SK-MEL-5 (cell line): ENCODE results near the gene SWAP70. TPM values are rescaled to one million over a fixed set of nuclear protein-coding genes. Genes with fewer than 3 reads are reported as not detected.

ENCODE experiments used
- DNase-seq: peaks from one replicate; pipeline ENCODE4 v3.0.0-alpha.2; 2016; ENCODE audit warnings: low read depth, low spot score
- in situ Hi-C: cut with HindIII; loops from 2 replicates; pipeline ENCODE4 v1.10.0; 2016; ENCODE audit warnings: low sequenced_read_pairs, high pct_unique_total_duplicates, low pct_unique_long_range_greater_than_20kb
- total RNA-seq: library from RNA; depleted of rRNA; stranded (reverse); fragments of >200 nt; shearing (Covaris generic); gene quantifications from 2 replicates; pipeline ENCODE4 v1.2.3, GENCODE V29; 2014

Gene SWAP70
- total RNA-seq, 1 experiment from 2014 or later = 149 TPM

GRCh38 chr11:9643751-9644150 is 20.1 kb upstream of the SWAP70 start:
- DNase-seq = no peak
- in situ Hi-C loops = no loop called here

GRCh38 chr11:9645881-9646280 is 18.0 kb upstream of the SWAP70 start:
- DNase-seq = no peak
- in situ Hi-C loops = no loop called here

DNA sequence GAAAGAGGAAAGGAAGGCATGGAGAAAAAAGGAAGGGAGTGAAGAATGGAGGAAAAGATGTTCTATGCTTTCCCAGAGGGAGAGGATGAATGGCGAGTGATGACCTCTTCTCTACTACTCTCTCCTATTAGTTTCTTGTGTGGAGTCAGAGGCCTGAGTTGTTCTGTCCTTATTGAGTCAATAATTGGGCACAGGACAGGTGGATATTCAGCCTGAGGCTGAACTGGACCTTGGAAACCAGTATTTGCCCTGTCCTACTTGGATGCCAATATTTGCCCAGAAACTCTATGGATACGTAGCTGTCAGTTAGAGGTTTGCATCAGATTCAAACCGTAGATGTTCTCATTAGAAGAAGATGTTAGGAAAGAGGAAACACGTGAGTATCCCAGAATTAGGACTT is 17.6 kb upstream of the SWAP70 start:
- in situ Hi-C loops = no loop called here
- no peak for DNase-seq

DNA sequence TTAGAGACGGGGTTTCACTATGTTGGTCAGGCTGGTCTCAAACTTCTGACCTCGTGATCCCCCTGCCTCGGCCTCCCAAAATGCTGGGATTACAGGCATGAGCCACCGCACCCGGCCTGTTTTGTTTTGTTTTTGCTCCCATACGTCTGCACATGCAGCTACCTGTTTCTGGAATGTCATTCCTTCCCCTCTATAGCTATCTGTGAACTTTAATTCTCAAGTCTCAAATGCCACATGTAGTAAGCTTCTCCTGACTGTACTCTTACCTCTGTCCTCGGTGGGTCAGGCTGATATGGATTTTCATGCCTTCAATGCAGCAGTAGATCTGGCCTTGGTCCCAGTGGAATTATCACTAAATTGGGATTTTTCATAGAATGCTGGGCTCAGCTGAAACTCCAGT is 12.4 kb upstream of the SWAP70 start:
- in situ Hi-C loops = no loop called here
- no peak for DNase-seq

- in situ Hi-C loops = no loop called here
- DNase-seq = no peak
Observed at GRCh38 chr11:9651899-9652748, 11.8 kb upstream of the SWAP70 start.

DNA sequence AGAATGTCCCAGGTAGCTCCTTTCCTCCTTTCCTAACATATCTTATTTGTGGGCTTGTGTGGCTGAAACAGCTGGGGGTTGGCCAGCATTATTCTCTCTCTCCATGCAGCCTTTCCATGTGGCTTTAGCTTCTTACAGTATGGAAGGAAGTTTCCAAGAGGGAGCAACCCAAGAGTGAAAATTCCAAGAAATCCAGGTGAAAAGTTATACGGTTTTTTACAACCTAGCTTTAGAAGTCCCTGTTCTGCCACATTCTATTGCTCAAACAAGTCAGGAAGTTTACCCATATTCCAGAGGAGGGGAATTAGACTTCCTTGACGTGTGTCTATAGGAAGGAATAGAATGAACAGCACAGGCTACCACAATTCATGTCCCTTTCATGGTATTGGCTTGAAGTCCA is 10.0 kb upstream of the SWAP70 start:
- no peak for DNase-seq
- in situ Hi-C loops = no loop called here

GRCh38 chr11:9656864-9657263 is 7.0 kb upstream of the SWAP70 start:
- in situ Hi-C loops = no loop called here
- no peak for DNase-seq

DNA sequence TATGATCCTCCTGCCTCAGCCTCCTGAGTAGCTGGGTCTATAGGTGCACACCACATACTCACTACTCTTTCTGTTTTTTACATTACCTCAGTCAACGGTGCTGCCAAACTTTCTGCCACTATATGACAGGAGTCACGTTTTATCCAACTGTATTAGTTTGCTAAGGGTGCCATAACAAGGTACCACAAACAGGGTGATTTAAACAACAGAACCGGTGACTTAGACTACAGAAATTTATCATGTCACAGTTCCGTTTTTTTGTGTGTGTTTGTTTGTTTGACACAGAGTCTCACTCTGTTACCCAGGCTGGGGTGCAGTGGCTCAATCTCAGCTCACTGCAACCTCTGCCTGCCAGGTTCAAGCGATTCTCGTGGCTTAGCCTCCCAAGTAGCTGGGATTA is 6.3 kb upstream of the SWAP70 start:
- DNase-seq = no peak
- in situ Hi-C loops = no loop called here

DNA sequence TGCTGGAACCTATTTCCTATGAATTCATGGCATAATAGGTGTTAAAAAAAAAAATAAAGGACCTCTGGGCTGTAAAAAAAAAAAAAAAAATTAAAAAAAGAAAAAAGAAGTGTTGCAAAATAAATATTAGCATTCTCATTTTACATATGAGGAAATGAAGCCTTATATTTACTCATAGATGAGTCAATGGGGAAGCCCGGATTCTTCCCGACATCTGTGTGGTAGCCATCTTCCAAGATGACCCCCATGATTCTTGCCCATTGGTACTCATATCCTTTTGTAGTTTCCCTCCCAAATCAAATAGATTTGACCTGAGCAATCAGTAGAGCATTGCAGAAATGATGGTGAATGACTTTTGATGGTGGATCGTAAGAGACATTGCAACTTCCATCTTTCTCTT is 3.0 kb upstream of the SWAP70 start:
- DNase-seq = no peak
- in situ Hi-C loops = no loop called here

DNA sequence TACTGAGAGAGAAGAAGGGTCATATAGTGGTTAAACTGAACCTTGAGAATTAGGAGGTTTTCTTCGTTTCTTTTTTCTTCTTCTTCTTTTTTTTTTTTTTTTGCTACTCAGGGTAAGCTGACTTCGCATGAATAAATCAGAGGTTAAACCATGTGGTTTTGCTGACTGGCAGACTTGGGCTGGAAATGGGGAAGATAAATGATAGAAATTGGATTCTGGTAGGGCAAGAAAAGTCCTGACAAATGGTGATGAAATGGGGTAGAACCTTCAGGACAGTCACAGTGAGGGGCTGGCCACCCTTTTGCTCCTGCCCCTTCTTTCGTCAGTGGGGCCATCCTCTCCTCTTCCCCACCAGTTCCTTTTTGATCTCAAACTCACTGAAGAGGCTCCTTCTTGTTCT is 1.6 kb upstream of the SWAP70 start:
- in situ Hi-C loops = no loop called here
- DNase-seq = no peak

- peak; percentile 60 for DNase-seq
- in situ Hi-C loops = no loop called here
Observed at GRCh38 chr11:9664276-9665171, 647 bp downstream of the SWAP70 start.

DNA sequence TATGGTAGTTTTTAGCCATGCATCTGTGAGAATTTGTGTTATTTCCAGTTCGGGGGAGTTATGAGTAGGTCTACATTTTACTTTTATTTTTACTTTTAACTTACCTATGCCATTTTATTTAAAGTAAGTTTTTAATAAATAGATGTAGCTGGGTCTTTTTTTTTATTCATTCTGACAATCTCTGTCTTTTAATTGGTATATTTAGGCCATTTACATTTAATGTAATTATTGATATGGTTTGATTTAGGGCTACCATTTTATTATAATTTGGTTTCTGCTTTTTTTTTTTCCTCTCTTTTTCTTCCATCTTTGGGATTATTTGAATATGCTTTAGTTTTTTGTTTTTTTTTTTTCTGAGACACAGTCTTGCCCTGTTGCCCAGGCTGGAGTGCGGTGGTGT is 1.9 kb downstream of the SWAP70 start:
- DNase-seq = no peak
- in situ Hi-C loops = no loop called here

- DNase-seq = no peak
- in situ Hi-C loops = no loop called here
Observed at GRCh38 chr11:9669954-9670353, 6.1 kb downstream of the SWAP70 start.

DNA sequence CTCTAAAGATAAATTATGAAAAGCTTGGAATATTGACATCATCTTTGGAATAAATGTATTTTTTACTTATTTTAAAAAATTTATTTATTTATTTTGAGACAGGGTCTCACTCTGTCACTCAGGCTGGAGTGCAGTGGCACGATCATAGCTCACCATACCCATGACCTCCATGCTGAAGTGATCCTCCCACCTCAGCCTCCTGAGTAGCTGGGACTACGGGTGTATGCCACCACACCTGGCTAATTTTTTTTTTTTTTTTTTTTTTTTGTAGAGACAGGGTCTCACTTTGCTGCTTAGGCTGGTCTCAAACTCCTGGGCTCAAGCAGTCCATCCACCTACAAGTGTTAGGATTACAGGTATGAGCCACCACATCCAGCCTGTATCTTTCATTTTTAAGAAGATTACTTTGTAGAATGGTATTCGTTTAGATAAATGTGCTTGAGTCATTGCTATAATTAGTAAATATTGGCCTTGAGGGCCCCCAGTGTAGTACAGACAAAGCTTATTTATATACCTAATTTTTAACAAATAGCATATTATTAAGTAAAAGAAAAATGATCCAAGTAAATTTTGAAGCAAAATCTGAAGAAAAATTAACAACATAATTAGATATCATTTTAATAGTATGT is 8.5 kb downstream of the SWAP70 start:
- in situ Hi-C loops = no loop called here
- DNase-seq = no peak

DNA sequence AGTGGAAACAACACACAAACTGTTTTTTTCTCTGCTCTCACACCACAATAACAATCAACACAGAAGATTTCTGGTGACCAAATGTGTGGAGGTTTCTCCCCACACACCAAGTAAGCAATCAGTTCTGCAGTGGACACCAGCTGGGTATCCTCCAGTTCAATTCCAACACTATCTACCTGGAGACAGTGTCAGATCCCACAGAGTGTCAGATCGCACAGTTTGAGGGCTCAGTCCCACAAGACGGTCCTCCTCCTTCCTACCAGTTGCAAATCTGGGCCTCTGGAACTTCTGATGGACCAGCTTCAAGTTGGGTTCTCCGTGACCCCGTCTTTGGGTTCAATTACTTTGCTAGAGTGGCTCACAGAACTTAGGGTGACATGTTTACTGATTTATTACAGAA is 9.0 kb downstream of the SWAP70 start:
- in situ Hi-C loops = no loop called here

DNA sequence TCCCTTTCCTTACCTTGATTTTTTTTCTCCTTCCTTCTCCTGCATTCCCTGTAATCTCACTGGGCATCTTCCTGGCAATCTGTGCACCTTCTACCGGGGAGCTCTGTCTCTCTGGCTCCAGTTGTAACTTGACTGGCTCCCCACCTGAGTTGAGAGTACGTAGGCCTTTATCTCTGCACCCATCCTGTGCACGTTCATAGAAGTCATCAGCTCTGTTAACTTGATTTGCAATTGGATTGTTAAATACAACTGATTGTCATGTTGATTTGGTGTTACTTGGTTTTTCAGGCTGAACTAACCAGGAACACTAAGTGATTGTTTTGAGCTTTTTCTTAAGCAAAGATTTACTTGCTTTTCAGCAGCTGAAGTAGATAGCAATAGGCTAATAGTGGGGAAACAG is 11.8 kb downstream of the SWAP70 start:
- DNase-seq = no peak
- in situ Hi-C loops = no loop called here

More for the DNA sequence above, 9.0 kb downstream of the SWAP70 start:
- no peak for DNase-seq

GRCh38 chr11:9677951-9678350 is 14.1 kb downstream of the SWAP70 start:
- no peak for DNase-seq
- in situ Hi-C loops = no loop called here

GRCh38 chr11:9678576-9678975 is 14.7 kb downstream of the SWAP70 start:
- no peak for DNase-seq
- in situ Hi-C loops = no loop called here
